Calu3 (cell line): ENCODE measurements around the gene DNHD1. TPM values are rescaled to one million over a fixed set of nuclear protein-coding genes. Genes with fewer than 3 reads are reported as not detected.
A peak's percentile ranks its signal among the peaks of the same experiment; 100 is the strongest.

Experiments used
- BruUV-seq: library from RNA; stranded (reverse); fragments of 400-500 nt; replicated peaks from 2 replicates; lab custom pipeline; 2021; lab: Mats Ljungman, UMichigan
- CTCF ChIA-PET: fragments of 300-600 bp; sonication (Branson Sonifier 250); formaldehyde crosslinking; loops from one replicate; lab custom pipeline; 2022; ENCODE audit warnings: antibody characterized with exemption; lab: Charles Lee
- DNase-seq: peaks from one replicate; pipeline ENCODE4 v3.0.0; 2022
- H3K27ac Mint-ChIP-seq: one replicate; pipeline ENCODE4 v1.8.0; 2022; ENCODE audit warnings: mixed read lengths; ENCODE audit not compliant: unreplicated experiment
- H3K27me3 Mint-ChIP-seq: one replicate; pipeline ENCODE4 v1.8.0; 2022; ENCODE audit warnings: mixed read lengths; ENCODE audit not compliant: unreplicated experiment
- H3K36me3 Mint-ChIP-seq: one replicate; pipeline ENCODE4 v1.8.0; 2022; ENCODE audit warnings: mild to moderate bottlenecking, moderate library complexity, mixed read lengths; ENCODE audit not compliant: insufficient read depth, unreplicated experiment
- H3K4me1 Mint-ChIP-seq: one replicate; pipeline ENCODE4 v1.8.0; 2022; ENCODE audit warnings: mild to moderate bottlenecking, low read depth, mixed read lengths; ENCODE audit not compliant: unreplicated experiment
- H3K4me3 Mint-ChIP-seq: one replicate; pipeline ENCODE4 v1.8.0; 2022; ENCODE audit warnings: mild to moderate bottlenecking, low read depth, moderate library complexity, mixed read lengths; ENCODE audit not compliant: unreplicated experiment
- H3K9me3 Mint-ChIP-seq: one replicate; pipeline ENCODE4 v1.8.0; 2022; ENCODE audit warnings: low read depth, mixed read lengths; ENCODE audit not compliant: unreplicated experiment
- CTCF ChIP-seq: fragments of 200-600 bp; IDR thresholded peaks from one replicate; pipeline ENCODE4 v1.8.0; 2022; ENCODE audit warnings: antibody characterized with exemption; ENCODE audit not compliant: unreplicated experiment
- intact Hi-C: fragments of 100-400 bp; cut with micrococcal nuclease; formaldehyde crosslinking; loops from one replicate; pipeline ENCODE4 v1.10.0; 2022; ENCODE audit not compliant: unreplicated experiment
- total RNA-seq: library from RNA; stranded (reverse); gene quantifications from 2 replicates; pipeline ENCODE4 v1.2.3, GENCODE V29; 2022

Gene DNHD1
- total RNA-seq, 1 experiment from 2014 or later: 41.2 TPM

GRCh38 chr11:6531267-6531752, 34.2 kb downstream of the DNHD1 start:
- intact Hi-C loops: loop anchor here (1.0 kb wide), 2 partner anchors 152 to 175 kb away; partner anchors contain the start of gene MRPL17
- no peaks in the 10 kb centered on the region for H3K4me1 Mint-ChIP-seq
- DNase-seq: peak; percentile 45
- peak; percentile 51 for TF ChIP-seq CTCF
- no peaks in the 10 kb centered on the region for H3K9me3 Mint-ChIP-seq
- H3K36me3 Mint-ChIP-seq: peaks cover 13% of the 10 kb centered on the region
- CTCF ChIA-PET: interaction anchor here (0.6 to 1.8 kb wide), 8 partner anchors 88 to 603 kb away, joined by 3 to 18 read pairs (median 4); partner anchors contain the start of genes MRPL17 and SMPD1
- no peak overlapping the region for H3K27ac Mint-ChIP-seq
- H3K4me3 Mint-ChIP-seq: no peak overlapping the region
- no TSS peak for BruUV-seq
- H3K27me3 Mint-ChIP-seq: no peaks in the 10 kb centered on the region

GRCh38 chr11:6538456-6538855, 41.4 kb downstream of the DNHD1 start:
- no peaks in the 10 kb centered on the region for H3K27me3 Mint-ChIP-seq
- H3K4me3 Mint-ChIP-seq: no peak overlapping the region

GRCh38 chr11:6538945-6539344, 41.9 kb downstream of the DNHD1 start:
- CTCF ChIA-PET: no interaction called here
- Mint-ChIP-seq H3K4me3 (no peak overlapping the region), H3K4me1 (no peaks in the 10 kb centered on the region), H3K9me3 (no peaks in the 10 kb centered on the region), H3K27me3 (no peaks in the 10 kb centered on the region), H3K36me3 (peaks cover 13% of the 10 kb centered on the region), H3K27ac (no peak overlapping the region)
- no peak for DNase-seq
- no TSS peak for BruUV-seq
- intact Hi-C loops: no loop called here
- no peak for TF ChIP-seq CTCF

More at GRCh38 chr11:6538456-6538855, 41.4 kb downstream of the DNHD1 start:
- CTCF ChIA-PET: interaction anchor here (0.6 kb wide), 1 partner anchor 1700 kb away, joined by 5 read pairs; no protein-coding TSS in a partner anchor
- BruUV-seq: no TSS peak
- intact Hi-C loops: no loop called here
- Mint-ChIP-seq H3K4me1 (no peaks in the 10 kb centered on the region), H3K9me3 (no peaks in the 10 kb centered on the region), H3K27ac (no peak overlapping the region), H3K36me3 (peaks cover 13% of the 10 kb centered on the region)
- TF ChIP-seq CTCF: no peak
- DNase-seq: no peak

GRCh38 chr11:6539748-6540268, 42.7 kb downstream of the DNHD1 start:
- DNase-seq: no peak
- Mint-ChIP-seq H3K4me1 (no peaks in the 10 kb centered on the region), H3K27me3 (no peaks in the 10 kb centered on the region), H3K27ac (no peak overlapping the region), H3K9me3 (no peaks in the 10 kb centered on the region), H3K36me3 (peaks cover 12% of the 10 kb centered on the region), H3K4me3 (no peak overlapping the region)
- intact Hi-C loops: no loop called here
- no peak for TF ChIP-seq CTCF
- no TSS peak for BruUV-seq
- CTCF ChIA-PET: no interaction called here
